Type B pancreatic cell (in vitro differentiated cells): ENCODE data around the gene PTPRB. TPM values are rescaled to one million over a fixed set of nuclear protein-coding genes. Genes with fewer than 3 reads are reported as not detected.

ENCODE experiments used
- DNase-seq: peaks from one replicate; pipeline ENCODE4 v3.0.0; 2021; ENCODE audit warnings: mixed read lengths; ENCODE audit not compliant: unreplicated experiment; ENCODE audit errors: extremely low spot score
- H3K27ac Mint-ChIP-seq: 2 replicates; pipeline ENCODE4 v1.8.0; 2021; ENCODE audit warnings: mild to moderate bottlenecking, mixed read lengths
- H3K27me3 Mint-ChIP-seq: 2 replicates; pipeline ENCODE4 v1.8.0; 2021; ENCODE audit warnings: mixed read lengths
- H3K36me3 Mint-ChIP-seq: 2 replicates; pipeline ENCODE4 v1.8.0; 2021; ENCODE audit warnings: mixed read lengths
- H3K4me1 Mint-ChIP-seq: one replicate; pipeline ENCODE4 v1.8.0; 2021; ENCODE audit warnings: mixed read lengths; ENCODE audit not compliant: unreplicated experiment
- H3K4me3 Mint-ChIP-seq: 2 replicates; pipeline ENCODE4 v1.8.0; 2021; ENCODE audit warnings: mild to moderate bottlenecking, mixed read lengths
- H3K9me3 Mint-ChIP-seq: 2 replicates; pipeline ENCODE4 v1.8.0; 2021; ENCODE audit warnings: mixed read lengths
- total RNA-seq: library from RNA; stranded (reverse); gene quantifications from 2 replicates; pipeline ENCODE4 v1.2.1, GENCODE V29; 2021; ENCODE audit warnings: low replicate concordance
- TF ChIP-seq, protein P1 (sequence below): fragments of 200-600 bp; sonication (generic); conservative IDR thresholded peaks from 2 replicates; pipeline ENCODE4 v1.5.0; 2021; ENCODE audit warnings: antibody characterized with exemption, mild to moderate bottlenecking

PTPRB gene
- total RNA-seq, 1 donor from 2014 or later = 4.2 TPM

DNA sequence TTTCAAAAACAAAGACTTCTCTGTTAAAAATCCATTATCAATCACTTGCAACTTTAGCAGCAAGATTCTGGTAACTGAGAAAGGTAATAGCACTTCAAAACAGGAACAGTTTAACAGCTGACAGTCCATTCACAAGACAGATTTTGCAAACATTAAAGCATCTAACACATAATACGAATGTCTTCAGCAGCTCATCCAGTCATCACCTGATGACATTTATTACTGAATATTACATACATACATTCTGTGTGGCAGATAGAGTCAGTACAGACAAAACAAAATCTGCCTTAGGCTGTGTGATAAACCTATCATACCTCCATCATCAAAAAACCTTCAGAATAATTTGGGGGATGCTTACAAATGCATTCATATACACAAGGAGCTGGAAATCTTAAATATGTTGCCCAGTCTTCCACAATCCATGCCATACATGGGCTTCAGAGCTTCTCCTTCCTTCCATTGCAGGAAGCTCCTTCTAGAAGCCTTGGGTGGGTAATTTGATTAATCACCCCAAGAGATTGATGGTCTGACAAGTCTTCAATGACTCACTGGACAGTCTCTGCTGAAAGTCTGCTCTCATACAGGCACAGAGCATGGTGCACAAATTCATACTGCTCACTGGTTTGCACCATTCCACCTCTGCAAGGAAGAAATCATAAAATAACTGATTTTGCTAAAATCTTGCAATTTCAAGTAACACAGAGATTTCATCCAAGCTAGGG is 1.6 kb upstream of the PTPRB start:
- DNase-seq = no peak
- H3K27ac Mint-ChIP-seq = no peak overlapping the region
- H3K36me3 Mint-ChIP-seq = no peaks in the 10 kb centered on the region
- TF ChIP-seq, protein P1, sequence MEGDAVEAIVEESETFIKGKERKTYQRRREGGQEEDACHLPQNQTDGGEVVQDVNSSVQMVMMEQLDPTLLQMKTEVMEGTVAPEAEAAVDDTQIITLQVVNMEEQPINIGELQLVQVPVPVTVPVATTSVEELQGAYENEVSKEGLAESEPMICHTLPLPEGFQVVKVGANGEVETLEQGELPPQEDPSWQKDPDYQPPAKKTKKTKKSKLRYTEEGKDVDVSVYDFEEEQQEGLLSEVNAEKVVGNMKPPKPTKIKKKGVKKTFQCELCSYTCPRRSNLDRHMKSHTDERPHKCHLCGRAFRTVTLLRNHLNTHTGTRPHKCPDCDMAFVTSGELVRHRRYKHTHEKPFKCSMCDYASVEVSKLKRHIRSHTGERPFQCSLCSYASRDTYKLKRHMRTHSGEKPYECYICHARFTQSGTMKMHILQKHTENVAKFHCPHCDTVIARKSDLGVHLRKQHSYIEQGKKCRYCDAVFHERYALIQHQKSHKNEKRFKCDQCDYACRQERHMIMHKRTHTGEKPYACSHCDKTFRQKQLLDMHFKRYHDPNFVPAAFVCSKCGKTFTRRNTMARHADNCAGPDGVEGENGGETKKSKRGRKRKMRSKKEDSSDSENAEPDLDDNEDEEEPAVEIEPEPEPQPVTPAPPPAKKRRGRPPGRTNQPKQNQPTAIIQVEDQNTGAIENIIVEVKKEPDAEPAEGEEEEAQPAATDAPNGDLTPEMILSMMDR = no peak
- H3K4me3 Mint-ChIP-seq = no peak overlapping the region
- H3K4me1 Mint-ChIP-seq = no peaks in the 10 kb centered on the region
- H3K27me3 Mint-ChIP-seq = peaks cover 24% of the 10 kb centered on the region
- no peaks in the 10 kb centered on the region for H3K9me3 Mint-ChIP-seq

DNA sequence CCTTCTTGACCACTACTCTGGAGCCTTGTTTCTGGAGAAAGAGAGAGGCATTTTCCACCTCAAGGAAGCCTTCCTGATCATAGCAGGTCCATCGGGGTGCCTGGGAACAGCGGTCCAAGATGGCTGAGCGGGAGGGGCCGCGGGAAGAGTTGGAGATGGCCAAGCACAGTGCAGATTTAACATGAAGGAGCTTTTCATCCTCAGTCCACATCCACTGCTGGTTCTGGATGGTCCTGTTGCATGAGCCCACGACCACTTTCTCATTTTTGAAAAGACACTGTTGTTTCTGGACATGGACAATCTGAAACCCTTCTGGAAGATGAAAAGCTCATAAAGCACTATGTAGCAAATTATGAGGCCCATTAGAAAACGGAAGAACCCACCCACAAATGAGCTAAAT is 1.5 kb downstream of the PTPRB start:
- TF ChIP-seq, protein P1 = no peak
- Mint-ChIP-seq H3K27me3 (peaks cover 22% of the 10 kb centered on the region), H3K4me3 (no peak overlapping the region), H3K27ac (no peak overlapping the region), H3K4me1 (no peaks in the 10 kb centered on the region), H3K36me3 (no peaks in the 10 kb centered on the region), H3K9me3 (no peaks in the 10 kb centered on the region)
- no peak for DNase-seq

DNA sequence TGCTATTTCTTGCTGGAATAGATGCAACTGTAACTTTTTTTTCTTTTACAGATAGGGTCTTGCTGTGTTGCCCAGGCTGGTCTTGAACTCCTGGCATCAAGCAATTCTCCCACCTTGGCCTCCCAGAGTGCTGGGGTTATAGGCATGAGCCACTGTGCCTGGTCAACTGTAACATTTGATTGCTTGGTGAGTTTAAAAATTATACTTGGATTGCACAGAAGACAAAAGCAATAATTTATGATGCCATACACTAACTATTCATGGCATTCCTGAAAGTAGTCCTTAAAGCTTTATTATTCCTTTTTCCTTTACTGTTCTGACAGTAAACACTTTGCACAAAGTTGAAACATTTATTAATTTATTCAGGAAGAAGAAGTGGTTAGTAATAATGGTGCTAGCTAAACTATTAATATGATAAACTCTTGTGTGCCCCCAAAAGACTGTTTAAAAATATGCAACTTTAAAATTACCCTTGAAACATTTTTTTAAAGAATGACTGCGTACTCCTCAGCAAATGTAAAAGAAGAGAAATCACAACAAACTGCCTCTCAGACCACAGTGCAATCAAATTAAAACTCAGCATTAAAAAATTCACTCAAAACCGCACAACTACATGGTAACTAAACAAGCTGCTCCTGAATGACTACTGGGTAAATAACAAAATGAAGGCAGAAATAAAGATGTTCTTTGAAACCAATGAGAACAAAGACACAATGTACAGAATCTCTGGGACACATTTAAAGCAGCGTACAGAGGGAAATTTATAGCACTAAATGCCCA is 8.3 kb downstream of the PTPRB start:
- H3K4me1 Mint-ChIP-seq = no peaks in the 10 kb centered on the region
- H3K27me3 Mint-ChIP-seq = peaks cover 28% of the 10 kb centered on the region
- H3K36me3 Mint-ChIP-seq = no peaks in the 10 kb centered on the region
- TF ChIP-seq, protein P1 = no peak
- DNase-seq = no peak
- no peaks in the 10 kb centered on the region for H3K9me3 Mint-ChIP-seq
- no peak overlapping the region for H3K4me3 Mint-ChIP-seq
- H3K27ac Mint-ChIP-seq = no peak overlapping the region

- Mint-ChIP-seq H3K27ac (no peak overlapping the region), H3K4me3 (no peak overlapping the region), H3K4me1 (no peaks in the 10 kb centered on the region), H3K36me3 (no peaks in the 10 kb centered on the region), H3K9me3 (no peaks in the 10 kb centered on the region), H3K27me3 (peaks cover 30% of the 10 kb centered on the region)
- TF ChIP-seq, protein P1 = no peak
- no peak for DNase-seq
These were observed 9.6 kb downstream of the PTPRB start for GRCh38 chr12:70627677-70628076.

DNA sequence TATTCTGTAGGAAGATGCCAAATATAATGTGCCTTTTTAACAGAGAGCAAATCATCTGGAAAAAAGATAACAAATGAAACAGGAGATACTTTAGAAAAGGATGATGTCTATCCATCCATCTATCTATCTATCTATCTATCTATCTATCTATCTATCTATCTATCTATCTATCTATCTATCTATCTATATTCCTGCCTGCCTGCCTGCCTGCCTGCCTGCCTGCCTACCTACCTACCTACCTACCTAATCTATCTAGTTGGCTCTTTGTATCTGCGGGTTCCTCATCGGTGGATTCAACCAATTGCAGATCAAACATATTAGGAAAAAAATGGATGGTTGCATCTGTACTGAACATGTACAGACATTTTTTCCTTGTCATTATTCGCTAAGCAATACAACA is 11.0 kb downstream of the PTPRB start:
- TF ChIP-seq, protein P1 = no peak
- Mint-ChIP-seq H3K9me3 (no peaks in the 10 kb centered on the region), H3K27me3 (peaks cover 26% of the 10 kb centered on the region), H3K36me3 (no peaks in the 10 kb centered on the region), H3K4me1 (no peaks in the 10 kb centered on the region), H3K27ac (no peak overlapping the region), H3K4me3 (no peak overlapping the region)
- DNase-seq = no peak
